PC-3 (cell line): ENCODE data around the gene EVA1B.

Experiments
- CTCF ChIP-seq: fragments of 300-600 bp; sonication (generic); conservative IDR thresholded peaks from 2 replicates; pipeline ENCODE4 v1.5.1; 2017; ENCODE audit warnings: antibody characterized with exemption, low read depth, mild to moderate bottlenecking, low read length
- EZH2 ChIP-seq: fragments of 300-600 bp; sonication (generic); IDR thresholded peaks from one replicate; pipeline ENCODE4 v1.6.1; 2017; ENCODE audit warnings: antibody characterized with exemption, mild to moderate bottlenecking, low read length; ENCODE audit not compliant: unreplicated experiment

GRCh38 chr1:36284061-36284460 lies 39.4 kb downstream of the EVA1B start:
- TF ChIP-seq CTCF (no peak), EZH2 (no peak)
